Astrocyte (in vitro differentiated cells and primary cell): ENCODE results near the gene OLFML2B. TPM values are rescaled to one million over a fixed set of nuclear protein-coding genes. Genes with fewer than 3 reads are reported as not detected.

Experiments
- DNase-seq: peaks from one replicate; pipeline ENCODE4 v3.0.0-alpha.2; 2010; ENCODE audit warnings: low read depth
- FAIRE-seq: peaks from 2 replicates; lab custom pipeline; 2011; peaks lifted over from hg19 to GRCh38; lab: Jason Lieb, UNC
- H2AFZ ChIP-seq: 2 replicates; pipeline ENCODE4 v1.6.0; 2012; ENCODE audit warnings: low read depth, low read length, inconsistent platforms
- H3K27ac ChIP-seq: 2 replicates; pipeline ENCODE4 v1.5.1; 2011; ENCODE audit warnings: low read depth, low read length, inconsistent platforms
- H3K27me3 ChIP-seq: 2 replicates; pipeline ENCODE4 v1.6.0; 2011; ENCODE audit warnings: low read length, inconsistent platforms; ENCODE audit not compliant: insufficient read depth
- H3K36me3 ChIP-seq: 2 replicates; pipeline ENCODE4 v1.5.1; 2011; ENCODE audit warnings: low read length, inconsistent platforms; ENCODE audit not compliant: insufficient read depth
- H3K4me1 ChIP-seq: 2 replicates; pipeline ENCODE4 v1.5.1; 2011; ENCODE audit warnings: low read length, inconsistent platforms; ENCODE audit not compliant: insufficient read depth
- H3K4me2 ChIP-seq: 2 replicates; pipeline ENCODE4 v1.6.0; 2012; ENCODE audit warnings: low read length, inconsistent platforms
- H3K4me3 ChIP-seq: 2 replicates; pipeline ENCODE4 v1.5.1; 2011; ENCODE audit warnings: low read depth, mild to moderate bottlenecking, low read length, inconsistent platforms; ENCODE audit not compliant: insufficient read depth
- H3K79me2 ChIP-seq: 2 replicates; pipeline ENCODE4 v1.6.0; 2012; ENCODE audit warnings: mild to moderate bottlenecking, low read length, inconsistent platforms; ENCODE audit not compliant: insufficient read depth
- H3K9ac ChIP-seq: 2 replicates; pipeline ENCODE4 v1.6.0; 2012; ENCODE audit warnings: mild to moderate bottlenecking, low read length, inconsistent platforms
- H3K9me3 ChIP-seq: 2 replicates; pipeline ENCODE4 v1.5.1; 2012; ENCODE audit warnings: low read depth, mild to moderate bottlenecking, low read length, inconsistent platforms; ENCODE audit not compliant: insufficient read depth
- H4K20me1 ChIP-seq: 2 replicates; pipeline ENCODE4 v1.6.0; 2012; ENCODE audit warnings: low read length, inconsistent platforms; ENCODE audit not compliant: insufficient read depth
- H3K27ac Mint-ChIP-seq: one replicate; pipeline ENCODE4 v1.8.0; 2021; ENCODE audit warnings: mild to moderate bottlenecking, mixed read lengths; ENCODE audit not compliant: unreplicated experiment
- H3K27me3 Mint-ChIP-seq: one replicate; pipeline ENCODE4 v1.8.0; 2021; ENCODE audit warnings: low read depth, mixed read lengths; ENCODE audit not compliant: unreplicated experiment
- H3K36me3 Mint-ChIP-seq: one replicate; pipeline ENCODE4 v1.8.0; 2021; ENCODE audit warnings: low read depth, mixed read lengths; ENCODE audit not compliant: unreplicated experiment
- H3K4me1 Mint-ChIP-seq: one replicate; pipeline ENCODE4 v1.8.0; 2021; ENCODE audit warnings: low read depth, mixed read lengths; ENCODE audit not compliant: unreplicated experiment
- H3K4me3 Mint-ChIP-seq: one replicate; pipeline ENCODE4 v1.8.0; 2021; ENCODE audit warnings: mild to moderate bottlenecking, moderate library complexity, mixed read lengths; ENCODE audit not compliant: unreplicated experiment
- H3K9me3 Mint-ChIP-seq: one replicate; pipeline ENCODE4 v1.8.0; 2021; ENCODE audit warnings: mild to moderate bottlenecking, mixed read lengths; ENCODE audit not compliant: unreplicated experiment
- EZH2 ChIP-seq: IDR thresholded peaks from 2 replicates; pipeline ENCODE4 v1.6.1; 2012; ENCODE audit warnings: mild to moderate bottlenecking, low read length, inconsistent platforms; ENCODE audit not compliant: insufficient read depth
- total RNA-seq: library from RNA; stranded (reverse); gene quantifications from 2 replicates; pipeline ENCODE4 v1.2.1, GENCODE V29; 2021
- TF ChIP-seq, protein P1 (sequence below): IDR thresholded peaks from 2 replicates; pipeline ENCODE4 v1.5.1; 2011; ENCODE audit warnings: low read depth, mild to moderate bottlenecking, inconsistent platforms, low read length, moderate library complexity; ENCODE audit not compliant: insufficient read depth

The OLFML2B gene
- total RNA-seq, 1 donor from 2014 or later, result 14.7 TPM

GRCh38 chr1:162021124-162021523 lies 2.5 kb downstream of the OLFML2B start:
- no peaks in the 10 kb centered on the region for H3K27me3 ChIP-seq
- DNase-seq (no peak), FAIRE-seq (no peak)
- no peaks in the 10 kb centered on the region for H3K9me3 ChIP-seq
- H3K36me3 ChIP-seq, result no peaks in the 10 kb centered on the region
- Mint-ChIP-seq H3K4me3 (no peak overlapping the region), H3K36me3 (peaks cover 13% of the 10 kb centered on the region), H3K27me3 (peaks cover 18% of the 10 kb centered on the region), H3K4me1 (peaks cover 13% of the 10 kb centered on the region), H3K27ac (no peak overlapping the region), H3K9me3 (peaks cover 2% of the 10 kb centered on the region)
- no peak overlapping the region for H3K9ac ChIP-seq
- H3K27ac ChIP-seq, result no peak overlapping the region
- no peaks in the 10 kb centered on the region for H4K20me1 ChIP-seq
- H3K4me1 ChIP-seq, result peaks cover 16% of the 10 kb centered on the region
- H3K4me3 ChIP-seq, result no peak overlapping the region
- H3K79me2 ChIP-seq, result no peaks in the 10 kb centered on the region
- TF ChIP-seq, protein P1, sequence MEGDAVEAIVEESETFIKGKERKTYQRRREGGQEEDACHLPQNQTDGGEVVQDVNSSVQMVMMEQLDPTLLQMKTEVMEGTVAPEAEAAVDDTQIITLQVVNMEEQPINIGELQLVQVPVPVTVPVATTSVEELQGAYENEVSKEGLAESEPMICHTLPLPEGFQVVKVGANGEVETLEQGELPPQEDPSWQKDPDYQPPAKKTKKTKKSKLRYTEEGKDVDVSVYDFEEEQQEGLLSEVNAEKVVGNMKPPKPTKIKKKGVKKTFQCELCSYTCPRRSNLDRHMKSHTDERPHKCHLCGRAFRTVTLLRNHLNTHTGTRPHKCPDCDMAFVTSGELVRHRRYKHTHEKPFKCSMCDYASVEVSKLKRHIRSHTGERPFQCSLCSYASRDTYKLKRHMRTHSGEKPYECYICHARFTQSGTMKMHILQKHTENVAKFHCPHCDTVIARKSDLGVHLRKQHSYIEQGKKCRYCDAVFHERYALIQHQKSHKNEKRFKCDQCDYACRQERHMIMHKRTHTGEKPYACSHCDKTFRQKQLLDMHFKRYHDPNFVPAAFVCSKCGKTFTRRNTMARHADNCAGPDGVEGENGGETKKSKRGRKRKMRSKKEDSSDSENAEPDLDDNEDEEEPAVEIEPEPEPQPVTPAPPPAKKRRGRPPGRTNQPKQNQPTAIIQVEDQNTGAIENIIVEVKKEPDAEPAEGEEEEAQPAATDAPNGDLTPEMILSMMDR, result no peak
- no peak for TF ChIP-seq EZH2
- H3K4me2 ChIP-seq, result peak overlapping the region; percentile 24
- no peak overlapping the region for H2AFZ ChIP-seq

DNA sequence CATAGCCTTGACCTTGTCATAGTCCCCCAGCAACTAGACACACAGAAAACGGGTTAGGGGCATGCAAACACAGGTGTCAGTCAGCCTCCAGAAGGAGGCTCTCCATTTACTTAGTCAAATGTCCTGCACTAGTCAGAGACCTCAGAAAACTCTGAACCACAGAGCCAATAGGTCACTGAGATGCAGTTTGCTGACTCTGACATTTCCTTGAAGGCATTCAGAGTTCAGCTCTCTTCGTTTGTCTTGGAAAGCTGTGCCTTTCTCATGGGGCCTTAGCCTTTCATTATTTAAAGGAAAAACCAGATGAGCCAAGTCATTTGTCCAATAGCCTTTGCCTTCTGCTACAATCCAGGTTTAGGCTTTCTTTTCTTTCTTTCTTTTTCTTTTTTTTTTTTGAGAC lies 3.5 kb downstream of the OLFML2B start:
- DNase-seq (no peak), FAIRE-seq (no peak)
- Histone ChIP-seq H3K4me3 (no peak overlapping the region), H3K79me2 (no peaks in the 10 kb centered on the region), H3K9ac (no peak overlapping the region), H3K36me3 (no peaks in the 10 kb centered on the region), H3K4me2 (no peak overlapping the region), H3K9me3 (no peaks in the 10 kb centered on the region), H3K4me1 (peaks cover 16% of the 10 kb centered on the region), H3K27me3 (no peaks in the 10 kb centered on the region), H3K27ac (no peak overlapping the region), H2AFZ (no peak overlapping the region), H4K20me1 (no peaks in the 10 kb centered on the region)
- Mint-ChIP-seq H3K9me3 (peaks cover 2% of the 10 kb centered on the region), H3K27me3 (peaks cover 19% of the 10 kb centered on the region), H3K4me3 (no peak overlapping the region), H3K4me1 (peaks cover 13% of the 10 kb centered on the region), H3K27ac (no peak overlapping the region), H3K36me3 (peaks cover 22% of the 10 kb centered on the region)
- TF ChIP-seq EZH2, result no peak
- TF ChIP-seq, protein P1, result no peak

GRCh38 chr1:162019446-162019845 lies 4.2 kb downstream of the OLFML2B start:
- Mint-ChIP-seq H3K27me3 (peaks cover 18% of the 10 kb centered on the region), H3K27ac (no peak overlapping the region), H3K36me3 (peaks cover 28% of the 10 kb centered on the region), H3K4me1 (peaks cover 13% of the 10 kb centered on the region), H3K9me3 (peaks cover under 1% of the 10 kb centered on the region), H3K4me3 (no peak overlapping the region)
- peaks cover 14% of the 10 kb centered on the region for H3K4me1 ChIP-seq
- no peaks in the 10 kb centered on the region for H4K20me1 ChIP-seq
- H3K36me3 ChIP-seq, result no peaks in the 10 kb centered on the region
- FAIRE-seq (no peak), DNase-seq (no peak)
- no peaks in the 10 kb centered on the region for H3K79me2 ChIP-seq
- peak overlapping the region; percentile 5 for H3K4me2 ChIP-seq
- no peaks in the 10 kb centered on the region for H3K9me3 ChIP-seq
- H3K27me3 ChIP-seq, result no peaks in the 10 kb centered on the region
- H3K9ac ChIP-seq, result no peak overlapping the region
- H3K27ac ChIP-seq, result no peak overlapping the region
- H2AFZ ChIP-seq, result no peak overlapping the region
- no peak overlapping the region for H3K4me3 ChIP-seq
- TF ChIP-seq EZH2, result no peak
- TF ChIP-seq, protein P1, result no peak
